Progenitor cell of endocrine pancreas (in vitro differentiated cells): ENCODE measurements around the gene PILRB. TPM values are rescaled to one million over a fixed set of nuclear protein-coding genes. Genes with fewer than 3 reads are reported as not detected.
"Not testable (repeated sequence)": the region's sequence is repeated elsewhere in the genome, so short reads cannot be mapped to it uniquely, and the experiment has no call there.

Source experiments
- DNase-seq: peaks from one replicate; pipeline ENCODE4 v3.0.0; 2021; ENCODE audit warnings: low spot score; ENCODE audit not compliant: unreplicated experiment
- H3K27ac Mint-ChIP-seq: 2 replicates; pipeline ENCODE4 v1.8.0; 2021; ENCODE audit warnings: mild to moderate bottlenecking, moderate library complexity, mixed read lengths
- H3K27me3 Mint-ChIP-seq: 2 replicates; pipeline ENCODE4 v1.8.0; 2021; ENCODE audit warnings: mixed read lengths
- H3K36me3 Mint-ChIP-seq: 2 replicates; pipeline ENCODE4 v1.8.0; 2022; ENCODE audit warnings: mixed read lengths; ENCODE audit not compliant: insufficient read depth
- H3K4me1 Mint-ChIP-seq: 2 replicates; pipeline ENCODE4 v1.8.0; 2021; ENCODE audit warnings: low read depth, mixed read lengths
- H3K4me3 Mint-ChIP-seq: 2 replicates; pipeline ENCODE4 v1.8.0; 2021; ENCODE audit warnings: low read depth, mild to moderate bottlenecking, moderate library complexity, mixed read lengths
- H3K9me3 Mint-ChIP-seq: 2 replicates; pipeline ENCODE4 v1.8.0; 2021; ENCODE audit warnings: low read depth, mixed read lengths
- CTCF ChIP-seq: fragments of 200-600 bp; sonication (generic); IDR thresholded peaks from one replicate; pipeline ENCODE4 v1.5.0; 2021; ENCODE audit warnings: antibody characterized with exemption, mild to moderate bottlenecking; ENCODE audit not compliant: unreplicated experiment
- total RNA-seq: library from RNA; stranded (reverse); gene quantifications from 2 replicates; pipeline ENCODE4 v1.2.1, GENCODE V29; 2021

Gene PILRB
- total RNA-seq, 1 donor from 2014 or later = 67.9 TPM

GRCh38 chr7:100342765-100343164, 15.2 kb upstream of the PILRB start:
- Mint-ChIP-seq H3K4me1 (peaks cover 4% of the 10 kb centered on the region), H3K27ac (no peak overlapping the region), H3K4me3 (no peak overlapping the region), H3K27me3 (no peaks in the 10 kb centered on the region), H3K9me3 (no peaks in the 10 kb centered on the region), H3K36me3 (peaks cover 13% of the 10 kb centered on the region)
- no peak for TF ChIP-seq CTCF
- no peak for DNase-seq

DNA sequence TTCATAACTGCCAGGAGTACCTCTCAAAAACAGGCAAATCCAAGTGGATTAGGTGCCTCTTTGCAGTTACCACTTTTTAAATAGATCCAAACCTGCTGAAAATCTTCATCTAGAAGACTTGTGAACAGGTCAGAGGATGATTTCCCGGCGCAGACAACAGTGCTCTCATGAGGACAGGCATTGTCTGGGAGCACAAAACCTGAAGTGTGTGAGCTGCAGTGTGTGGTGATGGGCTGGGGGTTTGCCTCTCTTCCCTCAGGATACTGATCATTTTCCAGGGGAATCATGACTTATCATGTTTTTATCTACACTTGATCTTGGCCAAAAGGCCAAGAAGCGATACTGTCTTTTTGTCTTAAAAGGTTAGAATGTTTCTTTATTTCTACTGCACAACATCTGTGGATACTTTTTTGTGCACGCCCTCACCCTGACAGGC, 13.8 kb upstream of the PILRB start:
- not testable (repeated sequence) for H3K27ac Mint-ChIP-seq, H3K4me1 Mint-ChIP-seq, H3K4me3 Mint-ChIP-seq, H3K9me3 Mint-ChIP-seq, H3K27me3 Mint-ChIP-seq, DNase-seq
- H3K36me3 Mint-ChIP-seq = peaks cover 13% of the 10 kb centered on the region

GRCh38 chr7:100344560-100345287, 13.2 kb upstream of the PILRB start:
- not testable (repeated sequence) for H3K4me1 Mint-ChIP-seq, H3K9me3 Mint-ChIP-seq, H3K4me3 Mint-ChIP-seq, DNase-seq, H3K27me3 Mint-ChIP-seq
- TF ChIP-seq CTCF = peak; percentile 63
- Mint-ChIP-seq H3K27ac (peak overlapping the region; percentile 88), H3K36me3 (peaks cover 16% of the 10 kb centered on the region)

GRCh38 chr7:100345288-100345672, 12.6 kb upstream of the PILRB start:
- peak; percentile 59 for TF ChIP-seq CTCF
- H3K27ac Mint-ChIP-seq, H3K9me3 Mint-ChIP-seq, H3K4me3 Mint-ChIP-seq, H3K27me3 Mint-ChIP-seq, H3K4me1 Mint-ChIP-seq: not testable (repeated sequence)
- peaks cover 17% of the 10 kb centered on the region for H3K36me3 Mint-ChIP-seq
- peak; percentile 69 for DNase-seq

DNA sequence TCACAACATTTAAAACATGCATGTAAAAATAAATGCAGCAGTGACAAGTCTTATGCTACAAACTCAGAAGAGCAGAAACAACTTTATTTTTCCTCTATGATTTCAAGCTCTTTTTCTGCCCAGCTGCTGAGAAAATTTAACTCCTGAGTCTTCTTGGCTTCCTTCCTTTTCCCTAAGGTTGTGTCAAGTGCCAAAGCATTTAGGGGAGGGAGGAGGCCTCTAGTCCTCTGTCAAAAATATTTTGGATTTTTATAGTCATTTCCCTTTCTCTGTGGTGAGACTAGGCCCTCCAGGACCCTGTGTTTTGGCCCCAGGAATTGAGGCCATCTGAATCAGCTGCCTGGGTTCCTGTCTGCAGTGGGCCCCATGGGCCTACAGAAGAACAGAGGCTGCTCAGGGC, 11.0 kb upstream of the PILRB start:
- Mint-ChIP-seq H3K4me1 (peaks cover 4% of the 10 kb centered on the region), H3K4me3 (no peak overlapping the region), H3K27me3 (no peaks in the 10 kb centered on the region), H3K27ac (no peak overlapping the region), H3K9me3 (no peaks in the 10 kb centered on the region), H3K36me3 (peaks cover 15% of the 10 kb centered on the region)
- DNase-seq = no peak
- TF ChIP-seq CTCF = no peak

DNA sequence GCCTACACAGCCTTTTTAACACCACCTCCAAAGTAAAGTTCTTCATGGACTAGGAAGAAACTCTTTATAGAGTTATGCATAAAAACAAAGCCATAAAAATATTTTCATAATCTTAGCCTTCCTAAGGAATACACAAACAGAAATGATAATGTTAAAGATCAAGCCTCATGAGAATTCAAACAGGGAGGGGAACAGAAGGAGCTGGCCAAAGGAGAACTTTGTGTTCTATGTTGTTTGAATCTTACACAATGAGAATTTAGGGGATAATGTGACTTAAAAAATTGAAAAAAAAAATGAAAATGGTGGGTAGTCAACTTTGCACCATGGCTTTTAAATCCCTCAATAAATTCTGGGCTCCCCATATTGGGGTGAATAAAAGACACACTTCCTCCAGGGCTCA, 9.1 kb upstream of the PILRB start:
- no peaks in the 10 kb centered on the region for H3K9me3 Mint-ChIP-seq
- no peak overlapping the region for H3K4me3 Mint-ChIP-seq
- H3K36me3 Mint-ChIP-seq = peaks cover 12% of the 10 kb centered on the region
- H3K27ac Mint-ChIP-seq = no peak overlapping the region
- DNase-seq = no peak
- TF ChIP-seq CTCF = no peak
- peaks cover 4% of the 10 kb centered on the region for H3K4me1 Mint-ChIP-seq
- H3K27me3 Mint-ChIP-seq = no peaks in the 10 kb centered on the region
